ENCODE results near the gene NFIX. TPM values are rescaled to one million over a fixed set of nuclear protein-coding genes. Genes with fewer than 3 reads are reported as not detected.

The NFIX gene
- total RNA-seq, 1 experiment from 2014 or later = 144 TPM

- H3K4me3 ChIP-seq (ENCODE audit: low read depth in 2 of 2, low read length in 2 of 2) = no peak overlapping the region
- intact Hi-C loops (cut with micrococcal nuclease; ENCODE audit: unreplicated experiment) (no loop called here), in situ Hi-C loops (cut with HindIII; ENCODE audit: low pct_unique_long_range_greater_than_20kb, low sequenced_read_pairs) (no loop called here)
- H3K9me3 ChIP-seq (ENCODE audit: control insufficient read depth, insufficient read depth, low read depth, low read length) = no peaks in the 10 kb centered on the region
- no peak overlapping the region for H3K27ac ChIP-seq (ENCODE audit: low read length)
- ChIA-PET CTCF (no interaction called here), POLR2A (no interaction called here)
- TF ChIP-seq REST (IDR thresholded peaks at IDR 0.05; ENCODE audit: insufficient read depth in 1 of 2, low read depth in 2 of 2, low read length in 1 of 2) = no peak
- TF ChIP-seq, protein P1, sequence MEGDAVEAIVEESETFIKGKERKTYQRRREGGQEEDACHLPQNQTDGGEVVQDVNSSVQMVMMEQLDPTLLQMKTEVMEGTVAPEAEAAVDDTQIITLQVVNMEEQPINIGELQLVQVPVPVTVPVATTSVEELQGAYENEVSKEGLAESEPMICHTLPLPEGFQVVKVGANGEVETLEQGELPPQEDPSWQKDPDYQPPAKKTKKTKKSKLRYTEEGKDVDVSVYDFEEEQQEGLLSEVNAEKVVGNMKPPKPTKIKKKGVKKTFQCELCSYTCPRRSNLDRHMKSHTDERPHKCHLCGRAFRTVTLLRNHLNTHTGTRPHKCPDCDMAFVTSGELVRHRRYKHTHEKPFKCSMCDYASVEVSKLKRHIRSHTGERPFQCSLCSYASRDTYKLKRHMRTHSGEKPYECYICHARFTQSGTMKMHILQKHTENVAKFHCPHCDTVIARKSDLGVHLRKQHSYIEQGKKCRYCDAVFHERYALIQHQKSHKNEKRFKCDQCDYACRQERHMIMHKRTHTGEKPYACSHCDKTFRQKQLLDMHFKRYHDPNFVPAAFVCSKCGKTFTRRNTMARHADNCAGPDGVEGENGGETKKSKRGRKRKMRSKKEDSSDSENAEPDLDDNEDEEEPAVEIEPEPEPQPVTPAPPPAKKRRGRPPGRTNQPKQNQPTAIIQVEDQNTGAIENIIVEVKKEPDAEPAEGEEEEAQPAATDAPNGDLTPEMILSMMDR (IDR thresholded peaks at IDR 0.05) = no peak
- no peak for TF ChIP-seq POLR2AphosphoS5 (IDR thresholded peaks at IDR 0.05; ENCODE audit: low read depth, low read length)
- no peak for TF ChIP-seq SIN3A (IDR thresholded peaks at IDR 0.05; ENCODE audit: borderline replicate concordance, insufficient read depth, low read depth, low read length)
- no peak for TF ChIP-seq TCF7L2 (IDR thresholded peaks at IDR 0.05; ENCODE audit: low read depth, low read length)
- DNase-seq (ENCODE audit: low read depth, low spot score) (no peak), ATAC-seq (no peak)
- BruUV-seq (replicated peaks) = no TSS peak
- no peaks in the 10 kb centered on the region for H3K27me3 ChIP-seq (ENCODE audit: control insufficient read depth, insufficient read depth, low read length)
- H3K4me1 ChIP-seq (ENCODE audit: control insufficient read depth, insufficient read depth, low read length) = no peaks in the 10 kb centered on the region
- peaks cover 6% of the 10 kb centered on the region; the same call in 1 of the 2 replicates for H3K36me3 ChIP-seq (ENCODE audit: control insufficient read depth, insufficient read depth, low read length)
Observed at GRCh38 chr19:13146763-13147563, 151.7 kb downstream of the NFIX start.

Other genes starting within 250 kb of the NFIX start
- gene BEST2, start 243.7 kb upstream of the NFIX start, total RNA-seq (2021; ENCODE audit: unreplicated experiment) = not detected
- 14.3 TPM for gene HOOK2, start 219.9 kb upstream of the NFIX start, total RNA-seq (2021; ENCODE audit: unreplicated experiment)
- gene JUNB, start 204.0 kb upstream of the NFIX start, total RNA-seq (2021; ENCODE audit: unreplicated experiment) = 49.7 TPM
- gene PRDX2, start 193.7 kb upstream of the NFIX start, total RNA-seq (2021; ENCODE audit: unreplicated experiment) = 61.0 TPM
- gene THSD8, start 193.4 kb upstream of the NFIX start, total RNA-seq (2021; ENCODE audit: unreplicated experiment) = 24.8 TPM
- gene RNASEH2A, start 188.9 kb upstream of the NFIX start, total RNA-seq (2021; ENCODE audit: unreplicated experiment) = 44.9 TPM
- 2.4 TPM for gene RTBDN, start 160.9 kb upstream of the NFIX start, total RNA-seq (2021; ENCODE audit: unreplicated experiment)
- 3.1 TPM for gene MAST1, start 157.0 kb upstream of the NFIX start, total RNA-seq (2021; ENCODE audit: unreplicated experiment)
- 78.9 TPM for gene DNASE2, start 114.0 kb upstream of the NFIX start, total RNA-seq (2021; ENCODE audit: unreplicated experiment)
- gene KLF1, start 108.3 kb upstream of the NFIX start, total RNA-seq (2021; ENCODE audit: unreplicated experiment) = 0.10 TPM
- gene GCDH, start 104.3 kb upstream of the NFIX start, total RNA-seq (2021; ENCODE audit: unreplicated experiment) = 15.6 TPM
- gene SYCE2, start 76.2 kb upstream of the NFIX start, total RNA-seq (2021; ENCODE audit: unreplicated experiment) = 1.6 TPM
- 80.3 TPM for gene FARSA, start 61.8 kb upstream of the NFIX start, total RNA-seq (2021; ENCODE audit: unreplicated experiment)
- gene CALR, start 56.9 kb upstream of the NFIX start, total RNA-seq (2021; ENCODE audit: unreplicated experiment) = 1,060 TPM
- 111 TPM for gene RAD23A, start 49.6 kb upstream of the NFIX start, total RNA-seq (2021; ENCODE audit: unreplicated experiment)
- 36.7 TPM for gene GADD45GIP1, start 38.3 kb upstream of the NFIX start, total RNA-seq (2021; ENCODE audit: unreplicated experiment)
- gene DAND5, start 25.9 kb upstream of the NFIX start, total RNA-seq (2021; ENCODE audit: unreplicated experiment) = 0.54 TPM
- gene LYL1, start 107.4 kb downstream of the NFIX start, total RNA-seq (2021; ENCODE audit: unreplicated experiment) = 0.23 TPM
- 52.0 TPM for gene TRMT1, start 121.3 kb downstream of the NFIX start, total RNA-seq (2021; ENCODE audit: unreplicated experiment)
- gene NACC1, start 122.8 kb downstream of the NFIX start, total RNA-seq (2021; ENCODE audit: unreplicated experiment) = 129 TPM
- gene STX10, start 154.9 kb downstream of the NFIX start, total RNA-seq (2021; ENCODE audit: unreplicated experiment) = 43.6 TPM
- gene IER2, start 154.9 kb downstream of the NFIX start, total RNA-seq (2021; ENCODE audit: unreplicated experiment) = 80.4 TPM

Measured in Panc1 (cell line).